Liver (tissue), 9 donors: ENCODE measurements around the gene PHTF2. TPM values are rescaled to one million over a fixed set of nuclear protein-coding genes. Genes with fewer than 3 reads are reported as not detected.

Source experiments
- DNase-seq: peaks from one replicate; pipeline ENCODE4 v3.0.0-alpha.2; 2017; ENCODE audit warnings: low spot score
- H3K27ac ChIP-seq, 2 donors: one replicate each; pipeline ENCODE4 v1.7.0; 2013; ENCODE audit warnings: inconsistent platforms in 2 of 2, low read length in 2 of 2, control low read depth in 1 of 2, low read depth in 1 of 2, mild to moderate bottlenecking in 1 of 2
- H3K27me3 ChIP-seq, 4 donors: one replicate each; pipeline versions ENCODE4 v1.6.1 to v1.7.0; 2013; ENCODE audit warnings: low read length in 3 of 4, inconsistent platforms in 1 of 4, mild to moderate bottlenecking in 1 of 4, moderate library complexity in 1 of 4; ENCODE audit not compliant: control insufficient read depth in 4 of 4, insufficient read depth in 4 of 4
- H3K36me3 ChIP-seq, 4 donors: one replicate each; pipeline versions ENCODE4 v1.6.1 to v1.7.0; 2013; ENCODE audit warnings: low read length in 3 of 4, mild to moderate bottlenecking in 3 of 4, low read depth in 1 of 4, moderate library complexity in 1 of 4; ENCODE audit not compliant: control insufficient read depth in 4 of 4, insufficient read depth in 3 of 4
- H3K4me1 ChIP-seq, 4 donors: one replicate each; pipeline versions ENCODE4 v1.6.1 to v1.7.0; 2013; ENCODE audit warnings: low read length in 3 of 4, mild to moderate bottlenecking in 3 of 4, moderate library complexity in 1 of 4; ENCODE audit not compliant: control insufficient read depth in 4 of 4, insufficient read depth in 4 of 4
- H3K4me3 ChIP-seq, 3 donors: one replicate each; pipeline versions ENCODE4 v1.6.1 to v1.7.0; 2013; ENCODE audit warnings: low read length in 3 of 3, control low read depth in 1 of 3, low read depth in 1 of 3, mild to moderate bottlenecking in 1 of 3
- H3K9ac ChIP-seq, 2 donors: one replicate each; pipeline ENCODE4 v1.7.0; 2013; ENCODE audit warnings: low read length in 2 of 2, mild to moderate bottlenecking in 2 of 2, moderate library complexity in 2 of 2, control low read depth in 1 of 2, low read depth in 1 of 2
- H3K9me3 ChIP-seq, 4 donors: one replicate each; pipeline versions ENCODE4 v1.6.1 to v1.7.0; 2013; ENCODE audit warnings: low read length in 3 of 4; ENCODE audit not compliant: control insufficient read depth in 4 of 4
- ATF3 ChIP-seq: IDR thresholded peaks from 2 replicates; pipeline ENCODE4 v1.6.1; 2016; ENCODE audit warnings: antibody characterized with exemption
- EGR1 ChIP-seq, 2 donors: IDR thresholded peaks; 2 replicates each; pipeline ENCODE4 v1.6.1; 2016 to 2018; ENCODE audit warnings: antibody characterized with exemption in 2 of 2, low read depth in 2 of 2
- FOXA1 ChIP-seq: IDR thresholded peaks from 2 replicates; pipeline ENCODE4 v1.6.1; 2016; ENCODE audit warnings: antibody characterized with exemption
- FOXA2 ChIP-seq: IDR thresholded peaks from 2 replicates; pipeline ENCODE4 v1.6.1; 2016; ENCODE audit warnings: antibody characterized with exemption
- GABPA ChIP-seq, 2 donors: IDR thresholded peaks in 1 of 2; conservative IDR thresholded peaks in 1 of 2; 2 replicates each; pipeline ENCODE4 v1.6.1; 2016; ENCODE audit warnings: antibody characterized with exemption in 2 of 2, mild to moderate bottlenecking in 1 of 2, moderate library complexity in 1 of 2
- HNF4A ChIP-seq, 2 donors: conservative IDR thresholded peaks; 2 replicates each; pipeline ENCODE4 v1.6.1; 2016; ENCODE audit warnings: antibody characterized with exemption in 2 of 2, mild to moderate bottlenecking in 2 of 2
- HNF4G ChIP-seq: IDR thresholded peaks from 2 replicates; pipeline ENCODE4 v1.6.1; 2016; ENCODE audit warnings: antibody characterized with exemption
- JUND ChIP-seq, 2 donors: IDR thresholded peaks; 2 replicates each; pipeline ENCODE4 v1.6.1; 2016; ENCODE audit warnings: antibody characterized with exemption in 2 of 2
- MAX ChIP-seq: IDR thresholded peaks from 2 replicates; pipeline ENCODE4 v1.6.1; 2016; ENCODE audit warnings: antibody characterized with exemption
- NR2F2 ChIP-seq: IDR thresholded peaks from 2 replicates; pipeline ENCODE4 v1.6.1; 2016; ENCODE audit warnings: antibody characterized with exemption
- RAD21 ChIP-seq, 2 donors: IDR thresholded peaks; 2 replicates each; pipeline ENCODE4 v1.6.1; 2016; ENCODE audit warnings: antibody characterized with exemption in 2 of 2, mild to moderate bottlenecking in 2 of 2
- REST ChIP-seq: IDR thresholded peaks from 2 replicates; pipeline ENCODE4 v1.6.1; 2016; ENCODE audit warnings: antibody characterized with exemption, mild to moderate bottlenecking
- RXRA ChIP-seq, 2 donors: IDR thresholded peaks; 2 replicates each; pipeline ENCODE4 v1.6.1; 2017 to 2018; ENCODE audit warnings: antibody characterized with exemption in 2 of 2, mild to moderate bottlenecking in 1 of 2
- SP1 ChIP-seq: IDR thresholded peaks from 2 replicates; pipeline ENCODE4 v1.6.1; 2018; ENCODE audit warnings: antibody characterized with exemption, mild to moderate bottlenecking
- TAF1 ChIP-seq: conservative IDR thresholded peaks from 2 replicates; pipeline ENCODE4 v1.6.1; 2016; ENCODE audit warnings: antibody characterized with exemption, mild to moderate bottlenecking
- YY1 ChIP-seq: IDR thresholded peaks from 2 replicates; pipeline ENCODE4 v1.6.1; 2016; ENCODE audit warnings: antibody characterized with exemption, mild to moderate bottlenecking
- WGBS: extraction: QIAGEN DNeasy Blood & Tissue Kit; methylation state at CpG from one replicate; pipeline ENCODE4 v1.1.7; 2013; 5-methylcytosine and 5-hydroxymethylcytosine counted together
- polyA plus RNA-seq, 2 donors: library from polyadenylated mRNA; stranded (reverse) in 1 of 2; unstranded in 1 of 2; fragments of 200-250 nt in 1 of 2; fragments of >200 nt in 1 of 2; fragmentation: Nextera tagmentation in 1 of 2; extraction: Ambion mirVana in 1 of 2; gene quantifications; one replicate each; pipeline versions ENCODE4 v1.2.1 to v1.2.3, GENCODE V29; 2013 to 2015
- total RNA-seq, 2 donors: library from RNA; depleted of rRNA; stranded (reverse); fragments of >200 nt; gene quantifications; one replicate each; pipeline ENCODE4 v1.2.3, GENCODE V29; 2014
- TF ChIP-seq, protein P1 (sequence below): IDR thresholded peaks from 2 replicates; pipeline ENCODE4 v1.6.1; 2016; ENCODE audit warnings: antibody characterized with exemption
- TF ChIP-seq, protein P2 (sequence below): fragments of 150-350 bp; IDR thresholded peaks from 2 replicates; pipeline ENCODE4 v1.5.1; 2017; ENCODE audit warnings: improper control_type of control experiment, low read depth, low read length; ENCODE audit not compliant: missing input control
- donor health status: healthy.
- donor health status: healthy.
- donor health status: healthy.
- donor health status: healthy.
- donor health status: healthy.

The PHTF2 gene
- total and polyA plus RNA-seq, 4 donors: 2.2 to 7.3 (median 4.7) TPM

GRCh38 chr7:77806425-77806824 is 7.9 kb downstream of the PHTF2 start:
- H3K4me3 ChIP-seq: no peak overlapping the region
- peaks cover 0 to 8% (median under 1%) of the 10 kb centered on the region in 4 donors for H3K9me3 ChIP-seq
- peaks cover 0 to 4% (median 0%) of the 10 kb centered on the region in 4 donors for H3K4me1 ChIP-seq
- no peak overlapping the region for H3K9ac ChIP-seq
- H3K27ac ChIP-seq: no peak overlapping the region
- H3K36me3 ChIP-seq: no peaks in the 10 kb centered on the region
- TF ChIP-seq, protein P1, sequence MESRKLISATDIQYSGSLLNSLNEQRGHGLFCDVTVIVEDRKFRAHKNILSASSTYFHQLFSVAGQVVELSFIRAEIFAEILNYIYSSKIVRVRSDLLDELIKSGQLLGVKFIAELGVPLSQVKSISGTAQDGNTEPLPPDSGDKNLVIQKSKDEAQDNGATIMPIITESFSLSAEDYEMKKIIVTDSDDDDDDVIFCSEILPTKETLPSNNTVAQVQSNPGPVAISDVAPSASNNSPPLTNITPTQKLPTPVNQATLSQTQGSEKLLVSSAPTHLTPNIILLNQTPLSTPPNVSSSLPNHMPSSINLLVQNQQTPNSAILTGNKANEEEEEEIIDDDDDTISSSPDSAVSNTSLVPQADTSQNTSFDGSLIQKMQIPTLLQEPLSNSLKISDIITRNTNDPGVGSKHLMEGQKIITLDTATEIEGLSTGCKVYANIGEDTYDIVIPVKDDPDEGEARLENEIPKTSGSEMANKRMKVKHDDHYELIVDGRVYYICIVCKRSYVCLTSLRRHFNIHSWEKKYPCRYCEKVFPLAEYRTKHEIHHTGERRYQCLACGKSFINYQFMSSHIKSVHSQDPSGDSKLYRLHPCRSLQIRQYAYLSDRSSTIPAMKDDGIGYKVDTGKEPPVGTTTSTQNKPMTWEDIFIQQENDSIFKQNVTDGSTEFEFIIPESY: no peak
- TF ChIP-seq GABPA (IDR thresholded peaks at IDR 0.05 in 1 of 2, conservative IDR thresholded peaks at IDR 0.05 in 1 of 2) (no peak), RAD21 (IDR thresholded peaks at IDR 0.05) (no peak), RXRA (IDR thresholded peaks at IDR 0.05) (no peak), JUND (IDR thresholded peaks at IDR 0.05) (no peak), NR2F2 (no peak), HNF4A (conservative IDR thresholded peaks at IDR 0.05) (no peak), REST (no peak), TAF1 (no peak), YY1 (no peak), ATF3 (no peak), HNF4G (no peak), FOXA2 (no peak), EGR1 (IDR thresholded peaks at IDR 0.05; ENCODE audit: low read depth in 2 of 2) (no peak), FOXA1 (no peak), SP1 (no peak)
- TF ChIP-seq, protein P2, sequence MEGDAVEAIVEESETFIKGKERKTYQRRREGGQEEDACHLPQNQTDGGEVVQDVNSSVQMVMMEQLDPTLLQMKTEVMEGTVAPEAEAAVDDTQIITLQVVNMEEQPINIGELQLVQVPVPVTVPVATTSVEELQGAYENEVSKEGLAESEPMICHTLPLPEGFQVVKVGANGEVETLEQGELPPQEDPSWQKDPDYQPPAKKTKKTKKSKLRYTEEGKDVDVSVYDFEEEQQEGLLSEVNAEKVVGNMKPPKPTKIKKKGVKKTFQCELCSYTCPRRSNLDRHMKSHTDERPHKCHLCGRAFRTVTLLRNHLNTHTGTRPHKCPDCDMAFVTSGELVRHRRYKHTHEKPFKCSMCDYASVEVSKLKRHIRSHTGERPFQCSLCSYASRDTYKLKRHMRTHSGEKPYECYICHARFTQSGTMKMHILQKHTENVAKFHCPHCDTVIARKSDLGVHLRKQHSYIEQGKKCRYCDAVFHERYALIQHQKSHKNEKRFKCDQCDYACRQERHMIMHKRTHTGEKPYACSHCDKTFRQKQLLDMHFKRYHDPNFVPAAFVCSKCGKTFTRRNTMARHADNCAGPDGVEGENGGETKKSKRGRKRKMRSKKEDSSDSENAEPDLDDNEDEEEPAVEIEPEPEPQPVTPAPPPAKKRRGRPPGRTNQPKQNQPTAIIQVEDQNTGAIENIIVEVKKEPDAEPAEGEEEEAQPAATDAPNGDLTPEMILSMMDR: no peak
- H3K27me3 ChIP-seq: no peaks in the 10 kb centered on the region
- no peak for DNase-seq
- WGBS: 98% methylated on average over 2 of the region's 2 CpGs

GRCh38 chr7:77808517-77808916 is 9.9 kb downstream of the PHTF2 start:
- 89% methylated on average over 1 of the region's 1 CpG for WGBS
- H3K4me3 ChIP-seq: no peak overlapping the region

More at GRCh38 chr7:77808517-77808916, 9.9 kb downstream of the PHTF2 start:
- Histone ChIP-seq H3K36me3 (no peaks in the 10 kb centered on the region), H3K9me3 (peaks cover 0 to 8% (median under 1%) of the 10 kb centered on the region in 4 donors), H3K27me3 (no peaks in the 10 kb centered on the region), H3K9ac (no peak overlapping the region), H3K27ac (no peak overlapping the region), H3K4me1 (no peaks in the 10 kb centered on the region)
- no peak for DNase-seq
- TF ChIP-seq EGR1 (IDR thresholded peaks at IDR 0.05; ENCODE audit: low read depth in 2 of 2): no peak
- TF ChIP-seq, protein P1: no peak
- no peak for TF ChIP-seq HNF4A (conservative IDR thresholded peaks at IDR 0.05)
- no peak for TF ChIP-seq ATF3
- no peak for TF ChIP-seq SP1
- no peak for TF ChIP-seq MAX
- no peak for TF ChIP-seq REST
